Endodermal cell (in vitro differentiated cells): ENCODE measurements around the gene ABI3. TPM values are rescaled to one million over a fixed set of nuclear protein-coding genes. Genes with fewer than 3 reads are reported as not detected.
"Not testable (repeated sequence)": the region's sequence is repeated elsewhere in the genome, so short reads cannot be mapped to it uniquely, and the experiment has no call there.

Source experiments
- DNase-seq: peaks from one replicate; pipeline ENCODE4 v3.0.0-alpha.2; 2017
- H3K27ac ChIP-seq: 2 replicates; pipeline ENCODE4 v1.5.1; 2013; ENCODE audit warnings: mild to moderate bottlenecking, low read depth, low read length, moderate library complexity
- H3K27me3 ChIP-seq: 2 replicates; pipeline ENCODE4 v1.6.1; 2013; ENCODE audit warnings: mild to moderate bottlenecking, low read length, moderate library complexity; ENCODE audit not compliant: insufficient read depth, control insufficient read depth, poor library complexity, severe bottlenecking
- H3K36me3 ChIP-seq: 2 replicates; pipeline ENCODE4 v1.7.0; 2013; ENCODE audit warnings: mild to moderate bottlenecking, low read length, moderate library complexity; ENCODE audit not compliant: control insufficient read depth, insufficient read depth
- H3K4me1 ChIP-seq: one replicate; pipeline ENCODE4 v1.7.0; 2013; ENCODE audit warnings: low read length; ENCODE audit not compliant: control insufficient read depth, insufficient read depth
- H3K4me3 ChIP-seq: 2 replicates; pipeline ENCODE4 v1.5.1; 2013; ENCODE audit warnings: mild to moderate bottlenecking, low read length, moderate library complexity
- H3K9ac ChIP-seq: 2 replicates; pipeline ENCODE4 v1.6.1; 2013; ENCODE audit warnings: mild to moderate bottlenecking, low read length, moderate library complexity; ENCODE audit not compliant: poor library complexity, severe bottlenecking; ENCODE audit errors: extremely low read depth
- H3K9me3 ChIP-seq: 2 replicates; pipeline ENCODE4 v1.6.1; 2013; ENCODE audit warnings: mild to moderate bottlenecking, low read length, moderate library complexity; ENCODE audit not compliant: control insufficient read depth
- H3K27ac Mint-ChIP-seq: 2 replicates; pipeline ENCODE4 v1.8.0; 2020; ENCODE audit warnings: mixed read lengths
- H3K27me3 Mint-ChIP-seq: 2 replicates; pipeline ENCODE4 v1.8.0; 2021; ENCODE audit warnings: mild to moderate bottlenecking, mixed read lengths; ENCODE audit not compliant: insufficient read depth
- H3K36me3 Mint-ChIP-seq: 2 replicates; pipeline ENCODE4 v1.8.0; 2020; ENCODE audit warnings: low read depth, mixed read lengths
- H3K4me1 Mint-ChIP-seq: 2 replicates; pipeline ENCODE4 v1.8.0; 2020; ENCODE audit warnings: mixed read lengths
- H3K4me3 Mint-ChIP-seq: 2 replicates; pipeline ENCODE4 v1.8.0; 2020; ENCODE audit warnings: mild to moderate bottlenecking, moderate library complexity, mixed read lengths
- H3K9me3 Mint-ChIP-seq: 2 replicates; pipeline ENCODE4 v1.8.0; 2020; ENCODE audit warnings: mild to moderate bottlenecking, mixed read lengths
- CTCF ChIP-seq: fragments of 200-600 bp; sonication (generic); conservative IDR thresholded peaks from 2 replicates; pipeline ENCODE4 v1.5.0; 2021; ENCODE audit warnings: antibody characterized with exemption, mild to moderate bottlenecking
- WGBS, 2 experiments: methylation state at CpG; one replicate each; pipeline versions ENCODE4 v1.1.5 to v1.1.7; 2013; ENCODE audit warnings: missing lambda C conversion rate in 2 of 2, mixed read lengths in 1 of 2; ENCODE audit not compliant: insufficient coverage in 1 of 2, insufficient read length in 1 of 2; 5-methylcytosine and 5-hydroxymethylcytosine counted together
- total RNA-seq, 2 donors: library from RNA; stranded (reverse); fragmentation: NEBNext Ultra II Directional in 1 of 2; extraction: Animal tissue kit (Norgen Biotek cat#: 25700) in 1 of 2; gene quantifications; 2 replicates in 1 of 2; 3 replicates in 1 of 2; pipeline ENCODE4 v1.2.1, GENCODE V29; 2021

Gene ABI3
- total RNA-seq, 2 donors from 2014 or later, result 0.58 to 1.7 TPM

- no peak overlapping the region for H3K4me3 Mint-ChIP-seq
- 76 to 87% methylated on average over 3 to 7 of the region's 7 CpGs for WGBS, 2 experiments
- peaks cover 10% of the 10 kb centered on the region for H3K27me3 Mint-ChIP-seq
- no peak overlapping the region for H3K27ac Mint-ChIP-seq
- no peak for DNase-seq
- no peak overlapping the region for H3K27ac ChIP-seq
- peaks cover 14% of the 10 kb centered on the region for H3K36me3 Mint-ChIP-seq
- no peaks in the 10 kb centered on the region for H3K4me1 ChIP-seq
- no peak overlapping the region for H3K4me3 ChIP-seq
- H3K9me3 ChIP-seq, result peaks cover 57% of the 10 kb centered on the region
- H3K4me1 Mint-ChIP-seq, result no peaks in the 10 kb centered on the region
- H3K9ac ChIP-seq, result no peak overlapping the region
- H3K9me3 Mint-ChIP-seq, result peaks cover 57% of the 10 kb centered on the region
- TF ChIP-seq CTCF, result no peak
- H3K36me3 ChIP-seq, result no peaks in the 10 kb centered on the region
- no peaks in the 10 kb centered on the region for H3K27me3 ChIP-seq
Observed at GRCh38 chr17:49183801-49184200, 26.7 kb upstream of the ABI3 start.

- H3K9me3 Mint-ChIP-seq, result peaks cover 57% of the 10 kb centered on the region
- not testable (repeated sequence) for H3K4me1 ChIP-seq, DNase-seq, H3K27ac Mint-ChIP-seq, H3K27me3 ChIP-seq, H3K4me1 Mint-ChIP-seq, H3K27ac ChIP-seq, H3K4me3 ChIP-seq, H3K4me3 Mint-ChIP-seq, H3K36me3 ChIP-seq, H3K9ac ChIP-seq
- H3K36me3 Mint-ChIP-seq, result peaks cover 14% of the 10 kb centered on the region
- peaks cover 51% of the 10 kb centered on the region for H3K9me3 ChIP-seq
- peaks cover 16% of the 10 kb centered on the region for H3K27me3 Mint-ChIP-seq
Observed at GRCh38 chr17:49184522-49184921, 26.0 kb upstream of the ABI3 start.

GRCh38 chr17:49185381-49185780, 25.1 kb upstream of the ABI3 start:
- H3K27ac ChIP-seq, H3K27me3 ChIP-seq, H3K4me3 ChIP-seq, DNase-seq, H3K27ac Mint-ChIP-seq, H3K36me3 ChIP-seq, H3K4me1 ChIP-seq, H3K4me3 Mint-ChIP-seq, H3K9ac ChIP-seq, H3K4me1 Mint-ChIP-seq: not testable (repeated sequence)
- H3K36me3 Mint-ChIP-seq, result peaks cover 12% of the 10 kb centered on the region
- WGBS, 2 experiments, result 80 to 90% methylated on average over 1 of the region's 1 CpG
- H3K27me3 Mint-ChIP-seq, result peaks cover 22% of the 10 kb centered on the region
- peaks cover 43% of the 10 kb centered on the region for H3K9me3 ChIP-seq
- H3K9me3 Mint-ChIP-seq, result peaks cover 48% of the 10 kb centered on the region

GRCh38 chr17:49187301-49187700, 23.2 kb upstream of the ABI3 start:
- peaks cover 27% of the 10 kb centered on the region for H3K9me3 ChIP-seq
- Mint-ChIP-seq H3K9me3 (peaks cover 40% of the 10 kb centered on the region), H3K36me3 (peaks cover 12% of the 10 kb centered on the region), H3K4me3 (no peak overlapping the region), H3K4me1 (no peaks in the 10 kb centered on the region), H3K27ac (no peak overlapping the region), H3K27me3 (peaks cover 26% of the 10 kb centered on the region)
- no peak overlapping the region for H3K4me3 ChIP-seq
- 92 to 100% methylated on average over 2 of the region's 3 CpGs for WGBS, 2 experiments
- H3K9ac ChIP-seq, result no peak overlapping the region
- no peaks in the 10 kb centered on the region for H3K36me3 ChIP-seq
- no peak overlapping the region for H3K27ac ChIP-seq
- no peak for DNase-seq
- TF ChIP-seq CTCF, result no peak
- H3K27me3 ChIP-seq, result peaks cover 5% of the 10 kb centered on the region
- H3K4me1 ChIP-seq, result no peaks in the 10 kb centered on the region
